Fibroblast of peridontal ligament (primary cell): Measurements from ENCODE around the gene DGKH.
A peak's percentile ranks its signal among the peaks of the same experiment; 100 is the strongest.
"Not testable (repeated sequence)": the region's sequence is repeated elsewhere in the genome, so short reads cannot be mapped to it uniquely, and the experiment has no call there.

Source experiments
- DNase-seq: peaks from one replicate; pipeline ENCODE4 v3.0.0-alpha.2; 2010; ENCODE audit errors: extremely low read depth

DGKH gene

GRCh38 chr13:42110410-42111155 lies 62.1 kb downstream of the DGKH start:
- peak; percentile 92 for DNase-seq

GRCh38 chr13:42112864-42113263 lies 64.4 kb downstream of the DGKH start:
- no peak for DNase-seq

DNA sequence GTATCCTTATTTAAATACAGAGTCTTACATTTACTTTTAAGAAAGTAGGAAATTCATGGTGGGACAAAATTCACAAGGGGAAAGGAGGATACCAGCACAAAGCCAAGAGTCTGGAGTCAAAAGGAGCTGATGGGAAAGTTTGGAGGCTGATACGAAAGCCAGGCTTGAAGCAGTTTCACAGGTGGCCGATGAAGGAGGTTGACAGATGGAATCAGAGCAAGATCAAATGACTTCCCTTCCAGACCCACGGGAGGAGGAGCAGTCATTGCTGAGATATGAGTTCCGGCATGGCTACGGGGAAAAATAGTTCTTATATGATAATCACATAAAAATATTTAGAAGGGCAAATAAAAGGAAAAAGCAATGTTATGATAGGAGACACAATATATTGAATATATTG lies 65.0 kb downstream of the DGKH start:
- DNase-seq: no peak

- DNase-seq: no peak
These were observed 65.8 kb downstream of the DGKH start for GRCh38 chr13:42114278-42114677.

GRCh38 chr13:42114912-42115311 lies 66.5 kb downstream of the DGKH start:
- DNase-seq: no peak

GRCh38 chr13:42116225-42116624 lies 67.8 kb downstream of the DGKH start:
- DNase-seq: no peak

- DNase-seq: no peak
These were observed 70.6 kb downstream of the DGKH start for GRCh38 chr13:42119041-42119440.

GRCh38 chr13:42119875-42120274 lies 71.4 kb downstream of the DGKH start:
- no peak for DNase-seq

DNA sequence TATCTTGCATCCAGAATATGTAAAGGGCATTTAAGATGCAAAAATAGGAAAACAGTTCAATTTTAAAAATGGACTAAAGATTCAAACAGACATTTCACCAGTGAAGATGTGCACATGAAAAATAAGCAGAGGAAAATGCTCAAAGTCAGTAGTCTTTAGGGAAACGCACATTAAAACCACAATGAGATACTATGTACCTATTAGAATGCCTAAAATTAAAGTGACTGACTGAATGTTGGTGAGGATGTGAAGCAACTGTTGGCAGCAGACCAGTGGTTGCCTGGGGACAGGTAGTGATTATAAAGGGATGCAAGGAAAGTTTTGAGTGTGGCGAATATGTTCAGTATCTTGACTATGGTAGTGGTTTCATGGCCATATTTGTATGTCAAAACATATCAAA lies 75.2 kb downstream of the DGKH start:
- DNase-seq: no peak

GRCh38 chr13:42125046-42125445 lies 76.6 kb downstream of the DGKH start:
- no peak for DNase-seq

DNA sequence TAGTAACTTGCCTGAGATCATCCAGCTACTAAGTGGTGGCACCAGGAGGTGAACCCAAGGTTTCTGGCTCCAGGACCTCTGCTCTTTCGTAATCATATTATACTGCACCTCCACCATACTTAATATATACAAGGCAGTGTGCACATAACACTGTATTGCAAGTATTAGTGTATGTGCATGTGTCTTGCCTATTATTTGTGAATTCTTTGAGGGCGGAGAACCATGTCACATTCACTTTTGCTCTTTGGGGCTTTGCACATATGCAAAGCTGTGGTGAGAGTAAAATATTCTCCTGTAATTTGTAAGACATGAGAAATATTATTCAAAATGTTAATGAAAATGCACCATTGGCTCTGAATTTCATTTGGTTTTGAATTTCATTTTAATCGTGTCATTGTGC lies 78.6 kb downstream of the DGKH start:
- no peak for DNase-seq

DNA sequence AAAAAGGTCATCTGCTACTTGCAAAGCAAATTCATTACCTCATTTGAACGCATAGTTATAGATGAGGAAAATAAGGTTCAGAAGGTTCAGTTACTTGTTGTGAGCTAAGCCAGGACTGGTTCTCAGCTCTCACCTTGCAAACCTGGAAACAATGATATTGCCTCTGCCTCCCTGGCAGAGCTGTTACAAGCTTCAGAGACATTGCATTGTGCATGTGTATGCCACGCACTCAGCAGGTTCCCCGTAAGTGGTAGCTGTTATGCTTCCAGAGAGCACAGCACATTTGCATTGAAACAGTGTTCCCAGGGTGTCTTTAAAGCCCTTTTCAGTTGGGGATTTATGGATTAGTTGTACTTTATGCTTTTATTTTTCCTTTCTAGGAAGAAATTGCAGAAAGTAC lies 80.6 kb downstream of the DGKH start:
- no peak for DNase-seq

DNA sequence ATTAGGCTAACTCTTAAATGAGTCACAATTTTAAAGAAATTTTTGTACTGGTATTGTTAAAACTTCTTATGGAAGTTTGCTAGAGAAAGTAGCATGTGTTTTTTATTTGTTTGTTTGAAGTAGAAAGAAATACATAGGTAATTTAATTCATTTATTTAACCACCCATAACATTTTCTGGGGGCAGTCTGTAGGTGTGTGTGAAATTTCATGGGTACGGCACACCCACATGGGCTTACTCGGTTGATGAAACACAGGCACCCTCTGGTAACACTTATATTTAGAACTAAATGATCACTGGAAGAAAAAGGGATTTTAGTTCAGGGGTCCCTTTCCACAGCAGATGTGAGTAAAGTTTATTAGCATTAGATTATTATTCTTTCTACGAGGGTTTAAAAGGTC lies 88.1 kb downstream of the DGKH start:
- no peak for DNase-seq

DNA sequence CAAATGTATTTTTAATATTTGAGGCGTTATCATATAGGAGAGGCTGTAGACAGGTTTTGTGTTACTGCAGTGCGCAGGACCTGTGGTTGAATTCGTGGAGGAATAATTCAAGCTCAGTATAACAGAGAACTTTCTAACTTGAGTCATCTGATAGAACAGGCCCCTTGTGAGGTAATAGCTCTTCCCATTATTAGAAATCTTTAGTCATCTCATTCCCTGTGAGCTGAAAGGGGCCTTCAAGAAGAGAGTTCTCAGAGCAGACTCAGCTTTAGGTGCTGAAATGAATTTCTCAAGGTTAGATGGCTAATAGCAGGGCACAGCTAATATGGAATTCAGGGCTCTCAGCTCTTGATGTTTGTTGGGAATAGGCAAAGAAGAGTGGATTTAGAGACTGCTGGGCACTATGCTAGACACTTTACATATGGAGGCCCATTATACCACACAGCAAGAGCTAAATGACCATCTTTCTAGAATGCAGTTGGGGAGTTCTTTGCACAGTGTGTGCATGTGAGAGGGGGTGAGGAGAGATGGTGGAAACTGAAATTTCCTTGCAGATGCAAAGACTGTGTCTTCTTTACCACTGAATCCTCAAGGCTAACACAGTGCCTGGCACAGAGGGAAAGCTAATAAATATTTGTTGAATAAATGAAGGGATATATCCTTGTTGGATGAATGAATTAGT lies 89.5 kb downstream of the DGKH start:
- DNase-seq: no peak

- DNase-seq: no peak
These were observed 92.0 kb downstream of the DGKH start for GRCh38 chr13:42140494-42140893.

DNA sequence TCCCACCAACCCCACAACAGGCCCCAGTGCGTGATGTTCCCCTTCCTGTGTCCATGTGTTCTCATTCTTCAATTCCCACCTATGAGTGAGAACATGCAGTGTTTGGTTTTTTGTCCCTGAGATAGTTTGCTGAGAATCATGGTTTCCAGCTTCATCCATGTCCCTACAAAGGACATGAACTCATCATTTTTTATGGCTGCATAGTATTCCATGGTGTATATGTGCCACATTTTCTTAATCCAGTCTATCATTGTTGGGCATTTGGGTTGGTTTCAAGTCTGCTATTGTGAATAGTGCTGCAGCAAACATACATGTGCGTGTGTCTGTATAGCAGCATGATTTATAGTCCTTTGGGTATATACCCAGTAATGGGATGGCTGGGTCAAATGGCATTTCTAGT lies 92.6 kb downstream of the DGKH start:
- DNase-seq: not testable (repeated sequence)

- DNase-seq: no peak
These were observed 97.9 kb downstream of the DGKH start for GRCh38 chr13:42146359-42146758.

- DNase-seq: no peak
These were observed 100.1 kb downstream of the DGKH start for GRCh38 chr13:42148538-42148937.

GRCh38 chr13:42149136-42149535 lies 100.7 kb downstream of the DGKH start:
- no peak for DNase-seq

- no peak for DNase-seq
These were observed 103.3 kb downstream of the DGKH start for GRCh38 chr13:42151781-42152180.

DNA sequence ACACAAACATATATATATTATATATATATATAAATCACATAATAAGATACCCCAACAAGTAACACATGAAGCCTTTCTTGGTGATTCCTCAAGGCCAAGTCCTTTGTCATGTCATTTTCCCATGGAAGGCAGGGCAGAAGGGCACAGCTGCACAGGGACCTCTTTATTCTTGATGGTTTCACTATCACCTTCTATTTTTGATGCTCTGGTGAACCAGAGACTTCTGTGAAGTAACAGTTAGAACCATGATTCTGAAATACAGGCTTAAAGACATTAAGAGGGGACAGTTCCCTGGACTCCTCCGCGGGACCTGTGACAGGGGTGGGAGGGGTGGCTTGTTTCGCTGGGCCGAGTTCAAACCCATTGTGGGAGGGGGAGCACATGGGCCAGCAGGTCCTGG lies 104.0 kb downstream of the DGKH start:
- DNase-seq: no peak

DNA sequence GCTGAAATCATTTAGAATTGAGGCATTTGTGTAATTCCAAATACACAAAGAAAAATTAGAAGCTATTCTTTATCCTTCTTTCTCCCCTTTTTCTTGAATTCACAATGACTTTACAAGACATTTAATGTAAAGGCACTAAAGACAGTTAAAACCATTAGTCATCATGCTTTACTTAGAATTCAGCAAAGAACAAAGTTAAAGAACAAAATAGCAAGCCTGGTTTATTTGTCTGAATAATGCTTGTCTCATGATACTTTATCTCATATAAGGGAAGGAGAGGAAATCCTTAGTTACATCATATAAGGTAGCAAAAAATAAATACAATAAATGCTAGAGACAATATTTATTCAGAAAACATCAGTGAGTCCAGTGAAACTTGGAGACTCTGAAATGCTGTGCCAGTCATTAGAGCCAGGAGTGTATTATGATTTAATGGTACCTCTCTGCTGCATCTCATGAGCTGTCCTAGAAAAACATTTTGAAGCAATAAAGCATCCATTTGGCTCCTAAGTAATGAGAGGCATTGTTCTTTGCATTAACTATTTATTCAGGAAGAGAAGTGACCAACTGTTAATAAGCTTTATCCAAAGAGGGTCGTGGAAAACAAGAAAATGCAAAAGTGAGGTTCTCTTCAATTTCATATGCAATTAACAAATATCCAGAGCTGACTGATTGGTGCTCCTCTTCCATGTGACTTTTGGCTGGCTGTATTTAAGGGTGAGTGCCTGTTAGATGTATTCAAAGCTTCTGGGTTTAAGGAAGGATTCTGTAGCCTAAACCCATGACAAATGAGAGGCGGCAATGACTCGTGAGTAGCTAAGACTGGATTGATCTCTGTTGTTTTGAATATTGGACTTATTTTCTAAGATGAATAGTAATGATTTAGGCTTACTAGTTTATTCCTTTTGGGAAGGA lies 105.0 kb downstream of the DGKH start:
- DNase-seq: no peak

GRCh38 chr13:42155251-42155650 lies 106.8 kb downstream of the DGKH start:
- no peak for DNase-seq
